Measurements from ENCODE around the gene ASTN2. TPM values are rescaled to one million over a fixed set of nuclear protein-coding genes. Genes with fewer than 3 reads are reported as not detected.
A peak's percentile ranks its signal among the peaks of the same experiment; 100 is the strongest.

ASTN2 gene
- total RNA-seq, 1 donor, result 5.6 TPM

DNA sequence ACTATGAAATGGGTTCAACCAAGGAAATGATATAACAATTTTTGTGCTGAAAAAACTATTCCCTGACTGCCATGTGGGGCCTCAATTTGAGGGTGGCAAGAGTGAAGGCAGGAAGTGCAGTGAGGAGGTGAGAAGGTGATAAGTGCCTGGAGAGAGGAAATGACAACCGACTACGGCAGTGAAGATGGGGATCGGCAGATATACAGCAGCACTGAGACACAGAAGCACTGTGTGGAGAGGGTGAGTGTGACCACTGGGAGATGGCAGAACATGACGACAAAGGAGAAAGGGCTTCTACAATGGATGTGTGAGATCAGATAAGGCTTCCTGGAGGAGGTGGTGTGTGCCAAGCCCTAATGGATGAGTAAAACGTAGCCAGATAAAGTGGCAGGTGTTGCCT, 456.0 kb downstream of the ASTN2 start:
- no peak overlapping the region for H3K4me3 ChIP-seq (ENCODE audit: low read depth, low read length)
- TF ChIP-seq CTCF (IDR thresholded peaks at IDR 0.05; ENCODE audit: insufficient read depth, low read length), result no peak
- DNase-seq (ENCODE audit: low read depth), result no peak

DNA sequence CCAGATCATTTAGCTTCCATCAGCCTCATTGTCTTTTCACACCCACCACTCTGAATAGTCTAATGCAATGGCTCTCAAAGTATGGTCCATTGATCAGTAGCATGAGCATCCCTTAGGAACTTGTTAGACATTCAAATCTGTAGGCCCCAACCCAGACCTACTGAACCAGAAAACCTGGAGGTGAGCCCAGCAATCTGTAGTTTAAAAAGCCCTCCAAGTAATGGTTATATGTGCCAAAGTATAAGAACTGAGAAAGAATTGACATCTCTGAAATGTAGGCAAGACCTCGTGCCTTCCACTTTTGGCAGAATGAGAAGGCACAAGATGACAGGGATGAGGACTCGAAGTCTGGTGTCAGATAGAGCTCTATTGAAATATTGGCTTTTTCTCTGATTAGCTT, 460.1 kb downstream of the ASTN2 start:
- TF ChIP-seq CTCF (IDR thresholded peaks at IDR 0.05; ENCODE audit: insufficient read depth, low read length), result no peak
- H3K4me3 ChIP-seq (ENCODE audit: low read depth, low read length), result no peak overlapping the region
- no peak for DNase-seq (ENCODE audit: low read depth)

DNA sequence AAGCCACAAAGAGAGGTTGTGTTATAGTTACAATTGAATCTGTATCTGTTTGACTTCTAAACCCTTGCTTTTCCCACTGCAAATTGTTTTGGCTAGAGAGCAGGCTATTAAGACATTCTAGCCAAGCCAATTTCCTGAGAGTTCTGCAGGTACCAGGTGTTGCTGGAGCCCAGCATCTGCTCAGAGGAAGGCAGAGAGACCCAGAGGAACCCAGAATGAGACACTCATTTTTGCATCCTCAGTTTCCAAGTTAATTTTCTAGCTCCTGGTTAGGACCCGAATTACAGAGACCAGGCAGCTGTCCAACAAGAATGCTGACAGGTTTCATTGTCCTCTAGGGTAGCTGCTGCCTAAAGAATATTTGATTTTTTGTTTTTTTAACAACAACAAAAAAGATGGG, 461.6 kb downstream of the ASTN2 start:
- no peak for DNase-seq (ENCODE audit: low read depth)
- no peak overlapping the region for H3K4me3 ChIP-seq (ENCODE audit: low read depth, low read length)
- TF ChIP-seq CTCF (IDR thresholded peaks at IDR 0.05; ENCODE audit: insufficient read depth, low read length), result no peak

- no peak for TF ChIP-seq CTCF (IDR thresholded peaks at IDR 0.05; ENCODE audit: insufficient read depth, low read length)
- DNase-seq (ENCODE audit: low read depth), result no peak
- no peak overlapping the region for H3K4me3 ChIP-seq (ENCODE audit: low read depth, low read length)
These were observed 462.4 kb downstream of the ASTN2 start for GRCh38 chr9:116952436-116952810.

DNA sequence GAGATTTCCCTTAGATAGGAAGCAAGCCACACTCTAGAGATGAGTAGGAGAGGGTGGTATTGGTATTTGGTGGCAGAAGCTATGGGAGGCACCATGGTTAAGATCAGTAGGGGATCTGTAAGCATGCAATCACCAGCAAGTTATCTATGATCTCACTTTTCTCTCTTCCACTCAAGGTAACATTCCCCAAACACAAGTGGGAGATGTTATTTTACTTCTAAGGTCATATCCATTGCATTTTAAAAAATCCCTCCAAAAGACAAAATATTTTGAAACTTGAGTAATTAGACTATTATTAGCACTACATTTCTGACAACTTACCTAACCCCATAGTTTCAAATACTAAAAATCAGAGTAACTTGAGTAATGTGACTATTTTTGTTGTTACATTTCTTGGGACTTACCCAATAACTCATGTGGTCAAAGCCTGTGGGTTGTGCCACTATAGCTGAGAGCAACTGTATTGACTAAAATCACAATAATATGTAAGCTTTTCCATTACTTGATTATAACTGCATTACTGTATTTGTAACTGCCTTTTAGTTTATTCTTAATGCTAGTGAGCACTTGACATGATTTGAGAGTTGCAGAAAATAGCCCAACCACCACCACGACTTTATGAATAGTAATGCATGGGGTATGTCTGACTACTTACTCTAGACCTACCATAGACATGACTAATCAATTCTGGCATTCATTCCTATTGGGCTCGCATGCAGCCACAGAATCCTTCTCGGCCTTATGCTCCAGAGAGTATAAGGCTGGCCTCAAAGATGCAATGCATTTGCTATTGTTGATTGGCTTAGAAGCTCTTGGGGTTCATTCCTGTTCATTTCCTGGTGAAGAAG, 463.0 kb downstream of the ASTN2 start:
- no peak overlapping the region for H3K4me3 ChIP-seq (ENCODE audit: low read depth, low read length)
- DNase-seq (ENCODE audit: low read depth), result peak; percentile 69
- TF ChIP-seq CTCF (IDR thresholded peaks at IDR 0.05; ENCODE audit: insufficient read depth, low read length), result no peak

DNA sequence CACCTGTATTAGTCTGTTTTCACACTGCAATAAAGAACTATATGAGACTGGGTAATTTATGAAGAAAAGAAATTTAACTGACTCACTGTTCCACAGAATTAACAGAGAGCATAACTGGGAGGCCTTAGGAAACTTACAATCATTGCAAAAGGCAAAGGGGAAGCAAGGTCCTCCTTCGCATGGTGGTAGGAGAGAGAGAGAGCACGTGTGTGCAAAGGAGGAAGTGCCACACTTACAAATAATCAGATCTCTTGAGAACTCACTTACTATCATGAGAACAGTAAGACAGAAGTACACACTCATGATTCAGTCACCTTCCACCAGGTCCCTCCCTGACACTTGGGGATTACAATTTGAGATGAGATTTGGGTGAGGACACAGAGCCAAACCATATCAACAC, 469.0 kb downstream of the ASTN2 start:
- no peak for TF ChIP-seq CTCF (IDR thresholded peaks at IDR 0.05; ENCODE audit: insufficient read depth, low read length)
- H3K4me3 ChIP-seq (ENCODE audit: low read depth, low read length), result no peak overlapping the region
- DNase-seq (ENCODE audit: low read depth), result no peak

All from fibroblast of the aortic adventitia (primary cell).